Caco-2 (cell line): Measurements from ENCODE around the gene MTHFD1L. TPM values are rescaled to one million over a fixed set of nuclear protein-coding genes. Genes with fewer than 3 reads are reported as not detected.
A peak's percentile ranks its signal among the peaks of the same experiment; 100 is the strongest.

Source experiments
- BruUV-seq: library from RNA; stranded (reverse); fragments of 400-500 nt; replicated peaks from 2 replicates; lab custom pipeline; 2021; lab: Mats Ljungman, UMichigan
- CTCF ChIA-PET: fragments of 300-600 bp; sonication (Branson Sonifier 250); formaldehyde crosslinking; loops from one replicate; lab custom pipeline; 2022; ENCODE audit warnings: antibody characterized with exemption; lab: Charles Lee
- POLR2A ChIA-PET: fragments of 300-600 bp; sonication (Branson Sonifier 250); formaldehyde crosslinking; loops from one replicate; lab custom pipeline; 2022; ENCODE audit warnings: antibody characterized with exemption; lab: Charles Lee
- DNase-seq, 2 experiments: peaks; one replicate each; pipeline versions ENCODE4 v3.0.0 to v3.0.0-alpha.2; 2020 to 2022
- H3K27me3 ChIP-seq: replicated peaks from 2 replicates; pipeline ENCODE4 v1.6.0; 2011; ENCODE audit warnings: low read length; ENCODE audit not compliant: control insufficient read depth, insufficient read depth
- H3K36me3 ChIP-seq: 2 replicates; pipeline ENCODE4 v1.5.1; 2011; ENCODE audit warnings: low read length; ENCODE audit not compliant: control insufficient read depth, insufficient read depth
- H3K4me1 ChIP-seq: fragments of 250-450 bp; sonication (Bioruptor Pico); 2 replicates; pipeline ENCODE4 v1.5.1; 2020; ENCODE audit warnings: mild to moderate bottlenecking
- H3K4me3 ChIP-seq: 2 replicates; pipeline ENCODE4 v1.5.1; 2011; ENCODE audit warnings: low read depth, mild to moderate bottlenecking, control low read depth, low read length
- H3K9me3 ChIP-seq: fragments of 250-450 bp; sonication (Bioruptor Pico); 2 replicates; pipeline ENCODE4 v1.5.1; 2020; ENCODE audit warnings: mild to moderate bottlenecking, moderate library complexity
- H3K27ac Mint-ChIP-seq: one replicate; pipeline ENCODE4 v1.8.0; 2022; ENCODE audit warnings: mixed read lengths; ENCODE audit not compliant: unreplicated experiment
- H3K27me3 Mint-ChIP-seq: one replicate; pipeline ENCODE4 v1.8.0; 2022; ENCODE audit warnings: mixed read lengths; ENCODE audit not compliant: insufficient read depth, unreplicated experiment
- H3K36me3 Mint-ChIP-seq: one replicate; pipeline ENCODE4 v1.8.0; 2022; ENCODE audit warnings: mild to moderate bottlenecking, mixed read lengths; ENCODE audit not compliant: insufficient read depth, unreplicated experiment
- H3K4me1 Mint-ChIP-seq: one replicate; pipeline ENCODE4 v1.8.0; 2022; ENCODE audit warnings: low read depth, mixed read lengths; ENCODE audit not compliant: unreplicated experiment
- H3K4me3 Mint-ChIP-seq: one replicate; pipeline ENCODE4 v1.8.0; 2022; ENCODE audit warnings: mild to moderate bottlenecking, moderate library complexity, mixed read lengths; ENCODE audit not compliant: unreplicated experiment
- H3K9me3 Mint-ChIP-seq: one replicate; pipeline ENCODE4 v1.8.0; 2022; ENCODE audit warnings: mixed read lengths; ENCODE audit not compliant: unreplicated experiment
- intact Hi-C: fragments of 100-400 bp; cut with micrococcal nuclease; formaldehyde crosslinking; loops from one replicate; pipeline ENCODE4 v1.10.0; 2022; ENCODE audit not compliant: unreplicated experiment
- total RNA-seq: library from RNA; stranded (reverse); gene quantifications from 2 replicates; pipeline ENCODE4 v1.2.3, GENCODE V29; 2022
- TF ChIP-seq, protein P1 (sequence below), 2 experiments: fragments of 200-600 bp in 1 of 2; IDR thresholded peaks; 1 replicate in 1 of 2; 2 replicates in 1 of 2; pipeline versions ENCODE4 v1.5.1 to v1.8.0; 2011 to 2022; ENCODE audit warnings: antibody characterized with exemption in 1 of 2, control low read depth in 1 of 2, inconsistent platforms in 1 of 2, low read depth in 1 of 2, low read length in 1 of 2, mild to moderate bottlenecking in 1 of 2, moderate library complexity in 1 of 2; ENCODE audit not compliant: insufficient read depth in 1 of 2, severe bottlenecking in 1 of 2, unreplicated experiment in 1 of 2

MTHFD1L gene
- total RNA-seq, 1 experiment from 2014 or later = 102 TPM

- TF ChIP-seq, protein P1, sequence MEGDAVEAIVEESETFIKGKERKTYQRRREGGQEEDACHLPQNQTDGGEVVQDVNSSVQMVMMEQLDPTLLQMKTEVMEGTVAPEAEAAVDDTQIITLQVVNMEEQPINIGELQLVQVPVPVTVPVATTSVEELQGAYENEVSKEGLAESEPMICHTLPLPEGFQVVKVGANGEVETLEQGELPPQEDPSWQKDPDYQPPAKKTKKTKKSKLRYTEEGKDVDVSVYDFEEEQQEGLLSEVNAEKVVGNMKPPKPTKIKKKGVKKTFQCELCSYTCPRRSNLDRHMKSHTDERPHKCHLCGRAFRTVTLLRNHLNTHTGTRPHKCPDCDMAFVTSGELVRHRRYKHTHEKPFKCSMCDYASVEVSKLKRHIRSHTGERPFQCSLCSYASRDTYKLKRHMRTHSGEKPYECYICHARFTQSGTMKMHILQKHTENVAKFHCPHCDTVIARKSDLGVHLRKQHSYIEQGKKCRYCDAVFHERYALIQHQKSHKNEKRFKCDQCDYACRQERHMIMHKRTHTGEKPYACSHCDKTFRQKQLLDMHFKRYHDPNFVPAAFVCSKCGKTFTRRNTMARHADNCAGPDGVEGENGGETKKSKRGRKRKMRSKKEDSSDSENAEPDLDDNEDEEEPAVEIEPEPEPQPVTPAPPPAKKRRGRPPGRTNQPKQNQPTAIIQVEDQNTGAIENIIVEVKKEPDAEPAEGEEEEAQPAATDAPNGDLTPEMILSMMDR (IDR thresholded peaks at IDR 0.05; ENCODE audit: insufficient read depth in 1 of 2, low read depth in 1 of 2, low read length in 1 of 2, severe bottlenecking in 1 of 2, unreplicated experiment in 1 of 2) = no peak
- H3K4me1 Mint-ChIP-seq = no peaks in the 10 kb centered on the region
- no peaks in the 10 kb centered on the region for H3K36me3 ChIP-seq
- intact Hi-C loops = no loop called here
- POLR2A ChIA-PET = no interaction called here
- H3K27me3 ChIP-seq = no peaks in the 10 kb centered on the region
- H3K4me3 Mint-ChIP-seq = no peak overlapping the region
- H3K9me3 ChIP-seq = no peaks in the 10 kb centered on the region
- CTCF ChIA-PET = interaction anchor here (0.9 kb wide), 1 partner anchor 15 kb away, joined by 5 read pairs; no protein-coding TSS in a partner anchor
- no TSS peak for BruUV-seq
- H3K9me3 Mint-ChIP-seq = no peaks in the 10 kb centered on the region
- H3K4me1 ChIP-seq = no peaks in the 10 kb centered on the region
- H3K4me3 ChIP-seq = no peak overlapping the region
- no peak for DNase-seq
- H3K27ac Mint-ChIP-seq = peak overlapping the region; percentile 51
- H3K36me3 Mint-ChIP-seq = peaks cover 10% of the 10 kb centered on the region
- no peaks in the 10 kb centered on the region for H3K27me3 Mint-ChIP-seq
Observed at GRCh38 chr6:150863213-150863928, 2.1 kb upstream of the MTHFD1L start.

DNA sequence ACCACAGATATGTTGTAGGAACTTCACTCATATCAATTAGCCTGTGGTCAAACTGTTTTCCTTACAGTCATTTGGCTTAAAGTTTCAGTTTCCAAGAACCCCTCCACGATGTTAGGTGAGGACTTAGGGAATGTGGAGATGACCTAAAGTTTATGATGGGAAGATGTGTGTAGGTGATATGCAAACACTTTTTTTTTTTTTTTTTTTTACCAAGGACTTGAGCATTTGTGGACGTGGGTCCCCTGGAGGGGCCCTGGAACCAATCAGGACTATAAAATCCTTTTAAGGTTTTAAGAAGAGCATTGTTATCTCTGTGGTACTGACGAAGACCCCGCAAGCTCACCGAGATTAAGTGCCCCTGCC is 478 bp upstream of the MTHFD1L start:
- BruUV-seq = TSS peak; percentile 96
- TF ChIP-seq, protein P1 (IDR thresholded peaks at IDR 0.05; ENCODE audit: insufficient read depth in 1 of 2, low read depth in 1 of 2, low read length in 1 of 2, severe bottlenecking in 1 of 2, unreplicated experiment in 1 of 2) = no peak
- CTCF ChIA-PET = interaction anchor here (0.6 to 1.2 kb wide), 3 partner anchors 17 to 47 kb away, joined by 3 to 6 read pairs (median 5); no protein-coding TSS in a partner anchor

GRCh38 chr6:150866147-150866990 is 867 bp downstream of the MTHFD1L start:
- no peaks in the 10 kb centered on the region for H3K9me3 ChIP-seq
- ChIA-PET POLR2A (interaction anchor here (0.6 to 1.0 kb wide), 3 partner anchors 16 to 802 kb away, joined by 7 to 9 read pairs (median 8); no protein-coding TSS in a partner anchor), CTCF (interaction anchor here (1.0 kb wide), 2 partner anchors 16 to 26 kb away, joined by 4 to 5 read pairs; no protein-coding TSS in a partner anchor)
- H3K4me3 ChIP-seq = peak overlapping the region; percentile 85
- Mint-ChIP-seq H3K27ac (peak overlapping the region; percentile 93), H3K9me3 (no peaks in the 10 kb centered on the region), H3K27me3 (no peaks in the 10 kb centered on the region), H3K4me3 (peak overlapping the region; percentile 94), H3K4me1 (no peaks in the 10 kb centered on the region), H3K36me3 (peaks cover 15% of the 10 kb centered on the region)
- TF ChIP-seq, protein P1 (IDR thresholded peaks at IDR 0.05; ENCODE audit: insufficient read depth in 1 of 2, low read depth in 1 of 2, low read length in 1 of 2, severe bottlenecking in 1 of 2, unreplicated experiment in 1 of 2) = no peak
- no peaks in the 10 kb centered on the region for H3K27me3 ChIP-seq
- no peaks in the 10 kb centered on the region for H3K4me1 ChIP-seq
- DNase-seq = peak; percentile 91 to 94
- H3K36me3 ChIP-seq = no peaks in the 10 kb centered on the region
- intact Hi-C loops = loop anchor here (1.0 to 5.0 kb wide), 2 partner anchors 16 to 449 kb away; no protein-coding TSS in a partner anchor
- no TSS peak for BruUV-seq

More for the DNA sequence above, 478 bp upstream of the MTHFD1L start:
- intact Hi-C loops = loop anchor here (1.0 to 5.0 kb wide), 2 partner anchors 8 to 448 kb away; no protein-coding TSS in a partner anchor
- no peaks in the 10 kb centered on the region for H3K4me1 ChIP-seq
- no peaks in the 10 kb centered on the region for H3K9me3 ChIP-seq
- peak overlapping the region; percentile 85 for H3K4me3 ChIP-seq
- peaks cover 15% of the 10 kb centered on the region for H3K36me3 Mint-ChIP-seq
- H3K36me3 ChIP-seq = no peaks in the 10 kb centered on the region
- peak overlapping the region; percentile 73 for H3K27ac Mint-ChIP-seq
- POLR2A ChIA-PET = interaction anchor here (0.6 kb wide), 1 partner anchor 17 kb away, joined by 4 read pairs; no protein-coding TSS in a partner anchor
- no peaks in the 10 kb centered on the region for H3K27me3 ChIP-seq
- peak overlapping the region; percentile 94 for H3K4me3 Mint-ChIP-seq
- no peak for DNase-seq
- no peaks in the 10 kb centered on the region for H3K4me1 Mint-ChIP-seq
- H3K27me3 Mint-ChIP-seq = no peaks in the 10 kb centered on the region
- H3K9me3 Mint-ChIP-seq = no peaks in the 10 kb centered on the region
